ENCODE measurements around the gene DACH1.
A peak's percentile ranks its signal among the peaks of the same experiment; 100 is the strongest.

The DACH1 gene

GRCh38 chr13:71454509-71454908, 412.5 kb downstream of the DACH1 start:
- no peak overlapping the region for H3K4me3 ChIP-seq (ENCODE audit: low read depth, low read length)
- no peak for TF ChIP-seq CTCF (IDR thresholded peaks at IDR 0.05; ENCODE audit: insufficient read depth, low read depth, low read length, missing control alignments)
- peak; percentile 3 for DNase-seq (ENCODE audit: low read depth)

GRCh38 chr13:71448080-71448630, 418.8 kb downstream of the DACH1 start:
- no peak for DNase-seq (ENCODE audit: low read depth)
- no peak overlapping the region for H3K4me3 ChIP-seq (ENCODE audit: low read depth, low read length)
- no peak for TF ChIP-seq CTCF (IDR thresholded peaks at IDR 0.05; ENCODE audit: insufficient read depth, low read depth, low read length, missing control alignments)

- H3K4me3 ChIP-seq (ENCODE audit: low read depth, low read length): no peak overlapping the region
- no peak for DNase-seq (ENCODE audit: low read depth)
- no peak for TF ChIP-seq CTCF (IDR thresholded peaks at IDR 0.05; ENCODE audit: insufficient read depth, low read depth, low read length, missing control alignments)
Observed at GRCh38 chr13:71437704-71438103, 429.3 kb downstream of the DACH1 start.

GRCh38 chr13:71430681-71431080, 436.3 kb downstream of the DACH1 start:
- no peak for DNase-seq (ENCODE audit: low read depth)
- no peak overlapping the region for H3K4me3 ChIP-seq (ENCODE audit: low read depth, low read length)
- TF ChIP-seq CTCF (IDR thresholded peaks at IDR 0.05; ENCODE audit: insufficient read depth, low read depth, low read length, missing control alignments): no peak

GRCh38 chr13:71417205-71417604, 449.8 kb downstream of the DACH1 start:
- no peak for DNase-seq (ENCODE audit: low read depth)
- H3K4me3 ChIP-seq (ENCODE audit: low read depth, low read length): no peak overlapping the region
- TF ChIP-seq CTCF (IDR thresholded peaks at IDR 0.05; ENCODE audit: insufficient read depth, low read depth, low read length, missing control alignments): no peak

DNA sequence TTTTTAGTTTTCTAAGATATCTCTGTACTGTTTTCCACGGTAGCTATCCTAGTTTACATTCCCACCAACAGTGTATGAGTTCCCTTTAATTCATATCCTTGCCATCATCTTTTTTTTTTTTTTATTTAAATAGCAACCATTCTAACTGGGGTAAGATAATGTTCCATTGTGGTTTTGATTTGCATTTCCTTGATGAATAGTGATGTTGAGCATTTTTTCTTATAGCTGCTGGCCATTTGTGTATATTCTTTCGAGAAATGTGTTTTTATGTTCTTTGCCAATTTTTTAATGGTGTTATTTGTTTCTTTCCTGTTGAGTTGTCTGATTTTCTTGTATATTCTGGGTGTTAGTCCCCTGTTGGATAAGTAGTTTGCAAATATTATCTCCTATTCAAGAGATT, 454.8 kb downstream of the DACH1 start:
- TF ChIP-seq CTCF (IDR thresholded peaks at IDR 0.05; ENCODE audit: insufficient read depth, low read depth, low read length, missing control alignments): no peak
- no peak for DNase-seq (ENCODE audit: low read depth)
- no peak overlapping the region for H3K4me3 ChIP-seq (ENCODE audit: low read depth, low read length)

DNA sequence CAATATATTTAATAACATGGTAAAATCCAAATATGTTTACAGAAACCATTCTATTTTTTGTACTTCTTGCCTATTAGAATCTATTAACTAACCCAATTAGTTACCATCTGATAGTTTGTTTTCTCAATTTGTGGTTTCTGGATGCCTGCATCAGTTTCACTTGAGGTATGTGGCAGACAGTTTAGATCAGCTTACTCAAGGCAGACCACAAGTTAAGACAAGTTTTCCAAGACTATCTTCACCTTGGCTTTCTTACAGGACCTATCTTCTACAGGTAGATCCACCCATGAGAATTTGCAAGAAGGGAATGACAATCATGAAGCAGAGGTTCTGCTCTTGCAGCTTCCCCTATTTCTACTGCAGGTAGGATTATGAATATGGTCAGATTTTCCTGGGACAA, 458.6 kb downstream of the DACH1 start:
- TF ChIP-seq CTCF (IDR thresholded peaks at IDR 0.05; ENCODE audit: insufficient read depth, low read depth, low read length, missing control alignments): no peak
- no peak for DNase-seq (ENCODE audit: low read depth)
- no peak overlapping the region for H3K4me3 ChIP-seq (ENCODE audit: low read depth, low read length)
